H9 (cell line): ENCODE results near the gene ARRDC1. TPM values are rescaled to one million over a fixed set of nuclear protein-coding genes. Genes with fewer than 3 reads are reported as not detected.
A peak's percentile ranks its signal among the peaks of the same experiment; 100 is the strongest.

ENCODE experiments used
- DNase-seq: peaks from one replicate; pipeline ENCODE4 v3.0.0-alpha.2; 2017
- H2AFZ ChIP-seq: one replicate; pipeline ENCODE4 v1.6.1; 2013; ENCODE audit warnings: mild to moderate bottlenecking, low read length, control low read depth, moderate library complexity
- H2AK5ac ChIP-seq: 2 replicates; pipeline ENCODE4 v1.6.1; 2013; ENCODE audit warnings: low read length, control low read depth, mixed read lengths; ENCODE audit not compliant: insufficient read length
- H2BK120ac ChIP-seq: one replicate; pipeline ENCODE4 v1.6.1; 2013; ENCODE audit warnings: low read depth, mild to moderate bottlenecking, low read length, control low read depth, inconsistent platforms; ENCODE audit not compliant: poor library complexity, severe bottlenecking
- H2BK12ac ChIP-seq: 2 replicates; pipeline ENCODE4 v1.6.1; 2013; ENCODE audit warnings: low read length, control low read depth, mixed read lengths, low read depth; ENCODE audit not compliant: insufficient read length
- H2BK15ac ChIP-seq: 2 replicates; pipeline ENCODE4 v1.6.1; 2013; ENCODE audit warnings: low read depth, low read length, control low read depth
- H2BK20ac ChIP-seq: one replicate; pipeline ENCODE4 v1.6.1; 2013; ENCODE audit warnings: low read depth, mild to moderate bottlenecking, low read length, control low read depth, inconsistent platforms; ENCODE audit not compliant: poor library complexity, severe bottlenecking
- H2BK5ac ChIP-seq: 2 replicates; pipeline ENCODE4 v1.6.1; 2013; ENCODE audit warnings: low read length, control low read depth, mixed read lengths; ENCODE audit not compliant: insufficient read length
- H3K14ac ChIP-seq: 2 replicates; pipeline ENCODE4 v1.6.1; 2013; ENCODE audit warnings: low read length, control low read depth; ENCODE audit not compliant: insufficient read depth
- H3K18ac ChIP-seq: 2 replicates; pipeline ENCODE4 v1.6.1; 2013; ENCODE audit warnings: low read depth, mild to moderate bottlenecking, mixed read lengths, low read length, control low read depth; ENCODE audit not compliant: insufficient read length
- H3K23ac ChIP-seq: 2 replicates; pipeline ENCODE4 v1.6.1; 2013; ENCODE audit warnings: low read length, control low read depth, mixed read lengths, low read depth; ENCODE audit not compliant: insufficient read length
- H3K23me2 ChIP-seq: 2 replicates; pipeline ENCODE4 v1.6.1; 2013; ENCODE audit warnings: low read depth, mild to moderate bottlenecking, mixed read lengths, low read length, control low read depth; ENCODE audit not compliant: insufficient read length, poor library complexity, severe bottlenecking
- H3K27ac ChIP-seq: 2 replicates; pipeline ENCODE4 v1.5.1; 2013; ENCODE audit warnings: low read length, control low read depth, mixed read lengths, low read depth; ENCODE audit not compliant: insufficient read length
- H3K27me3 ChIP-seq: 2 replicates; pipeline ENCODE4 v1.6.1; 2013; ENCODE audit warnings: low read length, control low read depth, inconsistent platforms; ENCODE audit not compliant: insufficient read depth
- H3K4ac ChIP-seq: 2 replicates; pipeline ENCODE4 v1.6.1; 2013; ENCODE audit warnings: low read depth, mild to moderate bottlenecking, control low read depth, inconsistent platforms, low read length, moderate library complexity
- H3K4me1 ChIP-seq: 2 replicates; pipeline ENCODE4 v1.6.1; 2013; ENCODE audit warnings: low read length, control low read depth, inconsistent platforms; ENCODE audit not compliant: insufficient read depth
- H3K4me2 ChIP-seq: 2 replicates; pipeline ENCODE4 v1.6.1; 2013; ENCODE audit warnings: low read length, control low read depth, mixed read lengths; ENCODE audit not compliant: insufficient read length, insufficient read depth
- H3K56ac ChIP-seq: 2 replicates; pipeline ENCODE4 v1.6.1; 2013; ENCODE audit warnings: low read depth, mild to moderate bottlenecking, mixed read lengths, low read length, control low read depth; ENCODE audit not compliant: insufficient read length
- H3K79me1 ChIP-seq: 2 replicates; pipeline ENCODE4 v1.6.1; 2013; ENCODE audit warnings: low read depth, mild to moderate bottlenecking, moderate library complexity, low read length, control low read depth, inconsistent platforms; ENCODE audit not compliant: insufficient read depth, poor library complexity, severe bottlenecking
- H3K79me2 ChIP-seq: 2 replicates; pipeline ENCODE4 v1.6.1; 2013; ENCODE audit warnings: low read length, control low read depth, inconsistent platforms; ENCODE audit not compliant: insufficient read depth
- H3K9ac ChIP-seq: 2 replicates; pipeline ENCODE4 v1.6.1; 2013; ENCODE audit warnings: low read length, control low read depth, mixed read lengths; ENCODE audit not compliant: insufficient read length; ENCODE audit errors: extremely low read depth
- H3K9me3 ChIP-seq: one replicate; pipeline ENCODE4 v1.6.1; 2013; ENCODE audit warnings: low read depth, low read length, inconsistent platforms; ENCODE audit not compliant: control insufficient read depth
- H3T11ph ChIP-seq: one replicate; pipeline ENCODE4 v1.6.1; 2013; ENCODE audit warnings: mild to moderate bottlenecking, low read length, control low read depth, inconsistent platforms
- H4K20me1 ChIP-seq: one replicate; pipeline ENCODE4 v1.6.1; 2013; ENCODE audit not compliant: control insufficient read depth, insufficient read length, insufficient read depth
- H4K5ac ChIP-seq: 2 replicates; pipeline ENCODE4 v1.6.1; 2013; ENCODE audit warnings: low read depth, mild to moderate bottlenecking, mixed read lengths, low read length, control low read depth; ENCODE audit not compliant: insufficient read length
- H4K8ac ChIP-seq: replicated peaks from 2 replicates; pipeline ENCODE4 v1.6.1; 2013; ENCODE audit warnings: low read length, control low read depth, mixed read lengths, low read depth; ENCODE audit not compliant: insufficient read length
- H4K91ac ChIP-seq: 2 replicates; pipeline ENCODE4 v1.6.1; 2013; ENCODE audit warnings: low read depth, mild to moderate bottlenecking, moderate library complexity, mixed read lengths, low read length, control low read depth; ENCODE audit not compliant: insufficient read length
- H3K27ac Mint-ChIP-seq, 3 experiments: 2 replicates in 2 of 3; 3 replicates in 1 of 3; pipeline ENCODE4 v1.8.0; 2020 to 2021; ENCODE audit warnings: mixed read lengths in 3 of 3, mild to moderate bottlenecking in 1 of 3, moderate library complexity in 1 of 3
- H3K27me3 Mint-ChIP-seq: 2 replicates; pipeline ENCODE4 v1.8.0; 2021; ENCODE audit warnings: low read depth, mild to moderate bottlenecking, moderate library complexity, mixed read lengths
- H3K36me3 Mint-ChIP-seq, 3 experiments: 2 replicates in 2 of 3; 3 replicates in 1 of 3; pipeline ENCODE4 v1.8.0; 2020 to 2021; ENCODE audit warnings: low read depth in 3 of 3, mixed read lengths in 3 of 3; ENCODE audit not compliant: insufficient read depth in 1 of 3
- H3K4me1 Mint-ChIP-seq, 2 experiments: 2 replicates each; pipeline ENCODE4 v1.8.0; 2020; ENCODE audit warnings: mixed read lengths in 2 of 2
- H3K4me3 Mint-ChIP-seq, 2 experiments: 2 replicates in 1 of 2; 3 replicates in 1 of 2; pipeline ENCODE4 v1.8.0; 2020 to 2021; ENCODE audit warnings: mild to moderate bottlenecking in 2 of 2, mixed read lengths in 2 of 2, moderate library complexity in 1 of 2
- H3K9me3 Mint-ChIP-seq, 2 experiments: 2 replicates in 1 of 2; 3 replicates in 1 of 2; pipeline ENCODE4 v1.8.0; 2020; ENCODE audit warnings: mild to moderate bottlenecking in 2 of 2, mixed read lengths in 2 of 2, moderate library complexity in 1 of 2
- CTCF ChIP-seq: fragments of 200-600 bp; sonication (generic); conservative IDR thresholded peaks from 3 replicates; pipeline ENCODE4 v1.8.0; 2021; ENCODE audit warnings: antibody characterized with exemption, mild to moderate bottlenecking
- WGBS: extraction: QIAGEN DNeasy Blood & Tissue Kit; methylation state at CpG from one replicate; pipeline ENCODE4 v1.1.7; 2013; ENCODE audit warnings: missing lambda C conversion rate, low lambda C conversion rate, mixed read lengths; ENCODE audit not compliant: insufficient read length; ENCODE audit errors: extremely low coverage; 5-methylcytosine and 5-hydroxymethylcytosine counted together
- total RNA-seq: library from RNA; stranded (reverse); gene quantifications from 2 replicates; pipeline ENCODE4 v1.2.1, GENCODE V29; 2021

Gene ARRDC1
- total RNA-seq, 1 experiment from 2014 or later = 34.4 TPM

- H3K27me3 ChIP-seq = no peaks in the 10 kb centered on the region
- no CpG with 5 or more reads among the region's 58 CpGs for WGBS
- H3K79me1 ChIP-seq = peaks cover 6% of the 10 kb centered on the region
- Mint-ChIP-seq H3K27ac (no peak overlapping the region), H3K9me3 (no peaks in the 10 kb centered on the region; a peak in 1 of 5 replicates), H3K27me3 (peaks cover 12% of the 10 kb centered on the region), H3K4me3 (peak overlapping the region; percentile 81 to 90), H3K4me1 (peaks cover 5 to 14% of the 10 kb centered on the region in 2 experiments; a peak in 3 of 4 replicates), H3K36me3 (peaks cover 22 to 49% (median 41%) of the 10 kb centered on the region in 3 experiments; a peak in 6 of 7 replicates)
- no peak for TF ChIP-seq CTCF
- no peak overlapping the region for H3K23ac ChIP-seq
- H3K27ac ChIP-seq = no peak overlapping the region
- H2BK120ac ChIP-seq = no peak overlapping the region
- no peak for DNase-seq
- peaks cover 9% of the 10 kb centered on the region for H3K23me2 ChIP-seq
- no peak overlapping the region; the same call in 1 of the 2 replicates for H2BK15ac ChIP-seq
- no peak overlapping the region for H3K18ac ChIP-seq
- no peak overlapping the region for H2AFZ ChIP-seq
- peak overlapping the region; percentile 80 for H3K9ac ChIP-seq
- H4K20me1 ChIP-seq = no peaks in the 10 kb centered on the region
- no peaks in the 10 kb centered on the region for H3K9me3 ChIP-seq
- no peak overlapping the region for H3K56ac ChIP-seq
- no peak overlapping the region for H3T11ph ChIP-seq
- no peak overlapping the region for H2BK20ac ChIP-seq
- H4K8ac ChIP-seq = no peak overlapping the region
- H2AK5ac ChIP-seq = no peak overlapping the region
- peaks cover 4% of the 10 kb centered on the region; the same call in 1 of the 2 replicates for H3K4me1 ChIP-seq
- peak overlapping the region; percentile 95 for H3K4me2 ChIP-seq
- no peak overlapping the region for H2BK12ac ChIP-seq
- H4K91ac ChIP-seq = no peak overlapping the region
- H3K14ac ChIP-seq = peak overlapping the region; percentile 82
- H3K79me2 ChIP-seq = peaks cover 4% of the 10 kb centered on the region; the same call in 1 of the 2 replicates
- H2BK5ac ChIP-seq = no peak overlapping the region
- H4K5ac ChIP-seq = no peak overlapping the region
- no peak overlapping the region for H3K4ac ChIP-seq
These were observed 15.9 kb upstream of the ARRDC1 start for GRCh38 chr9:137589441-137590122.
